ENCODE measurements around the gene OR5T1.

The OR5T1 gene

GRCh38 chr11:56273854-56274253 lies at the start of gene OR5T1:
TSS of gene OR5T1 (plus strand) at chr11:56274154. CDS start at chr11:56275639, 1,485 bp downstream.
- in situ Hi-C loops (cut with HindIII; ENCODE audit: low sequenced_read_pairs), result no loop called here
- TF ChIP-seq CTCF (IDR thresholded peaks at IDR 0.05; ENCODE audit: low read depth, low read length, missing control alignments), result no peak
- DNase-seq (ENCODE audit: low read depth), result no peak
- no peak within 1 kb of the TSS for H3K4me3 ChIP-seq (ENCODE audit: low read depth, low read length)

GRCh38 chr11:56234155-56234554 lies 39.8 kb upstream of the OR5T1 start, which contains the start of gene OR5T2:
TSS of gene OR5T2 (minus strand) at chr11:56234255. CDS start at chr11:56233062, 1,193 bp downstream.
- no peak for TF ChIP-seq CTCF (IDR thresholded peaks at IDR 0.05; ENCODE audit: low read depth, low read length, missing control alignments)
- no peak within 1 kb of the TSS for H3K4me3 ChIP-seq (ENCODE audit: low read depth, low read length)
- no peak for DNase-seq (ENCODE audit: low read depth)
- in situ Hi-C loops (cut with HindIII; ENCODE audit: low sequenced_read_pairs), result no loop called here

GRCh38 chr11:56251954-56252353 lies 22.0 kb upstream of the OR5T1 start, which contains the start of gene OR5T3:
TSS of gene OR5T3 (plus strand) at chr11:56252254. CDS start at chr11:56252254, 0 bp downstream.
- in situ Hi-C loops (cut with HindIII; ENCODE audit: low sequenced_read_pairs), result no loop called here
- DNase-seq (ENCODE audit: low read depth), result no peak
- TF ChIP-seq CTCF (IDR thresholded peaks at IDR 0.05; ENCODE audit: low read depth, low read length, missing control alignments), result no peak
- no peak within 1 kb of the TSS for H3K4me3 ChIP-seq (ENCODE audit: low read depth, low read length)

GRCh38 chr11:56271092-56271491 lies 2.9 kb upstream of the OR5T1 start:
- TF ChIP-seq CTCF (IDR thresholded peaks at IDR 0.05; ENCODE audit: low read depth, low read length, missing control alignments), result no peak
- in situ Hi-C loops (cut with HindIII; ENCODE audit: low sequenced_read_pairs), result no loop called here
- DNase-seq (ENCODE audit: low read depth), result no peak
- H3K4me3 ChIP-seq (ENCODE audit: low read depth, low read length), result no peak overlapping the region

GRCh38 chr11:56292154-56292553 lies 18.2 kb downstream of the OR5T1 start, which contains the start of gene OR8H1:
TSS of gene OR8H1 (minus strand) at chr11:56292254. CDS start at chr11:56291062, 1,192 bp downstream.
- in situ Hi-C loops (cut with HindIII; ENCODE audit: low sequenced_read_pairs), result no loop called here
- DNase-seq (ENCODE audit: low read depth), result no peak
- no peak within 1 kb of the TSS for H3K4me3 ChIP-seq (ENCODE audit: low read depth, low read length)
- no peak for TF ChIP-seq CTCF (IDR thresholded peaks at IDR 0.05; ENCODE audit: low read depth, low read length, missing control alignments)

GRCh38 chr11:56296898-56297297 lies 22.9 kb downstream of the OR5T1 start:
- H3K4me3 ChIP-seq (ENCODE audit: low read depth, low read length), result no peak overlapping the region
- no peak for TF ChIP-seq CTCF (IDR thresholded peaks at IDR 0.05; ENCODE audit: low read depth, low read length, missing control alignments)
- in situ Hi-C loops (cut with HindIII; ENCODE audit: low sequenced_read_pairs), result no loop called here
- DNase-seq (ENCODE audit: low read depth), result no peak
